CD4-positive, alpha-beta T cell (primary cell): ENCODE measurements around the gene IGF1R. TPM values are rescaled to one million over a fixed set of nuclear protein-coding genes. Genes with fewer than 3 reads are reported as not detected.

Experiments used
- ATAC-seq: fragments of 200-7000 bp; cut with Tn5 transposase; one replicate; pipeline ENCODE4 v1.10.0; 2022; ENCODE audit warnings: mild to moderate bottlenecking; ENCODE audit not compliant: poor library complexity
- CTCF ChIA-PET: fragments of 350-600 bp; sonication (Branson Sonifier 250); formaldehyde crosslinking; loops from one replicate; lab custom pipeline; 2021; ENCODE audit warnings: antibody characterized with exemption, inconsistent platforms; lab: Charles Lee
- POLR2A ChIA-PET: fragments of 350-600 bp; sonication (Branson Sonifier 250); formaldehyde crosslinking; loops from one replicate; lab custom pipeline; 2021; ENCODE audit warnings: antibody characterized with exemption, inconsistent platforms; lab: Charles Lee
- DNase-seq, 14 experiments: peaks; one replicate each; pipeline ENCODE4 v3.0.0-alpha.2; 2013 to 2020; ENCODE audit warnings: mixed read lengths in 2 of 14
- H3K27ac ChIP-seq, 2 donors: one replicate each; pipeline versions ENCODE4 v1.5.1 to v1.7.0; 2013; ENCODE audit warnings: low read length in 2 of 2, low read depth in 1 of 2, mild to moderate bottlenecking in 1 of 2
- H3K27me3 ChIP-seq, 2 experiments: 1 replicate in 1 of 2; 2 replicates in 1 of 2; pipeline versions ENCODE4 v1.6.1 to v1.7.0; 2013; ENCODE audit warnings: low read length in 2 of 2, control low read depth in 1 of 2, mild to moderate bottlenecking in 1 of 2, moderate library complexity in 1 of 2; ENCODE audit not compliant: insufficient read depth in 2 of 2, control insufficient read depth in 1 of 2
- H3K36me3 ChIP-seq: one replicate; pipeline ENCODE4 v1.6.1; 2013; ENCODE audit warnings: low read length, control low read depth; ENCODE audit not compliant: insufficient read depth
- H3K4me1 ChIP-seq: one replicate; pipeline ENCODE4 v1.6.1; 2013; ENCODE audit warnings: low read length, control low read depth; ENCODE audit not compliant: insufficient read depth
- H3K4me3 ChIP-seq: one replicate; pipeline ENCODE4 v1.5.1; 2013; ENCODE audit warnings: mild to moderate bottlenecking, low read length, moderate library complexity
- H3K9me3 ChIP-seq, 2 experiments: 1 replicate in 1 of 2; 2 replicates in 1 of 2; pipeline versions ENCODE4 v1.6.1 to v1.7.0; 2013; ENCODE audit warnings: low read length in 2 of 2, mild to moderate bottlenecking in 2 of 2, control low read depth in 1 of 2, moderate library complexity in 1 of 2; ENCODE audit not compliant: control insufficient read depth in 1 of 2, insufficient read depth in 1 of 2
- H3K27ac Mint-ChIP-seq: one replicate; pipeline ENCODE4 v1.8.0; 2020; ENCODE audit warnings: mixed read lengths
- H3K27me3 Mint-ChIP-seq: one replicate; pipeline ENCODE4 v1.8.0; 2021; ENCODE audit warnings: mixed read lengths
- H3K36me3 Mint-ChIP-seq: one replicate; pipeline ENCODE4 v1.8.0; 2021; ENCODE audit warnings: low read depth, mixed read lengths
- H3K4me1 Mint-ChIP-seq: one replicate; pipeline ENCODE4 v1.8.0; 2021; ENCODE audit warnings: low read depth, mixed read lengths
- H3K4me3 Mint-ChIP-seq: one replicate; pipeline ENCODE4 v1.8.0; 2020; ENCODE audit warnings: mild to moderate bottlenecking, mixed read lengths
- H3K9me3 Mint-ChIP-seq: one replicate; pipeline ENCODE4 v1.8.0; 2020; ENCODE audit warnings: mixed read lengths
- CTCF ChIP-seq: fragments of 200-600 bp; IDR thresholded peaks from one replicate; pipeline ENCODE4 v1.8.0; 2022; ENCODE audit warnings: antibody characterized with exemption, mild to moderate bottlenecking
- intact Hi-C, 2 experiments: fragments of 100-400 bp; cut with DNase I in 1 of 2; cut with micrococcal nuclease in 1 of 2; formaldehyde crosslinking; loops; one replicate each; pipeline versions ENCODE4 v1.15.1 to v1.9.0; 2023 to 2025; cut with DNase I, micrococcal nuclease
- total RNA-seq, 174 experiments: library from RNA in 2 of 174; stranded (reverse) in 2 of 174; gene quantifications; one replicate each; pipeline ENCODE4 v1.2.3 and lab custom pipeline; 2021 to 2026

IGF1R gene
- total RNA-seq, 2 experiments from 2014 or later, result 39.2 to 40.3 TPM

- ChIA-PET CTCF (no interaction called here), POLR2A (no interaction called here)
- DNase-seq (no peak), ATAC-seq (no peak)
- Histone ChIP-seq H3K36me3 (no peaks in the 10 kb centered on the region), H3K4me1 (peaks cover 46% of the 10 kb centered on the region), H3K4me3 (no peak overlapping the region), H3K27ac (no peak overlapping the region), H3K9me3 (peaks cover 4 to 7% of the 10 kb centered on the region in 2 experiments), H3K27me3 (no peaks in the 10 kb centered on the region)
- Mint-ChIP-seq H3K36me3 (peaks cover 26% of the 10 kb centered on the region), H3K27me3 (no peaks in the 10 kb centered on the region), H3K4me1 (peaks cover 81% of the 10 kb centered on the region), H3K27ac (peak overlapping the region; percentile 64), H3K4me3 (peak overlapping the region; percentile 39), H3K9me3 (peaks cover 2% of the 10 kb centered on the region)
- intact Hi-C loops, result no loop called here
- TF ChIP-seq CTCF, result no peak
Observed at GRCh38 chr15:98715401-98715800, 67.1 kb downstream of the IGF1R start.

GRCh38 chr15:98715890-98716443 lies 67.6 kb downstream of the IGF1R start:
- Histone ChIP-seq H3K27ac (no peak overlapping the region), H3K9me3 (peaks cover 4 to 7% of the 10 kb centered on the region in 2 experiments), H3K4me3 (no peak overlapping the region), H3K36me3 (no peaks in the 10 kb centered on the region), H3K27me3 (no peaks in the 10 kb centered on the region), H3K4me1 (peaks cover 49% of the 10 kb centered on the region)
- peak overlapping the region; percentile 64 for H3K27ac Mint-ChIP-seq
- peaks cover 86% of the 10 kb centered on the region for H3K4me1 Mint-ChIP-seq
- ChIA-PET POLR2A (interaction anchor here (0.6 to 0.7 kb wide), 2 partner anchors 30 to 62 kb away, joined by 3 read pairs; no protein-coding TSS in a partner anchor), CTCF (no interaction called here)
- H3K36me3 Mint-ChIP-seq, result peaks cover 20% of the 10 kb centered on the region
- peaks cover 2% of the 10 kb centered on the region for H3K9me3 Mint-ChIP-seq
- no peak for TF ChIP-seq CTCF
- peak; percentile 65 for ATAC-seq
- DNase-seq, result peak in 2 of 14 experiments; percentile 3 to 13
- H3K4me3 Mint-ChIP-seq, result peak overlapping the region; percentile 39
- intact Hi-C loops, result no loop called here
- H3K27me3 Mint-ChIP-seq, result no peaks in the 10 kb centered on the region

- CTCF ChIA-PET, result no interaction called here
- Histone ChIP-seq H3K27ac (no peak overlapping the region), H3K27me3 (no peaks in the 10 kb centered on the region), H3K9me3 (peaks cover 0 to 4% of the 10 kb centered on the region in 2 experiments), H3K36me3 (no peaks in the 10 kb centered on the region), H3K4me1 (peaks cover 53% of the 10 kb centered on the region), H3K4me3 (no peak overlapping the region)
- intact Hi-C loops, result no loop called here
- Mint-ChIP-seq H3K27ac (no peak overlapping the region), H3K9me3 (no peaks in the 10 kb centered on the region), H3K27me3 (no peaks in the 10 kb centered on the region), H3K4me3 (no peak overlapping the region), H3K36me3 (peaks cover 6% of the 10 kb centered on the region), H3K4me1 (peaks cover 93% of the 10 kb centered on the region)
- POLR2A ChIA-PET, result no interaction called here
- no peak for ATAC-seq
- no peak for TF ChIP-seq CTCF
- no peak for DNase-seq
Observed at GRCh38 chr15:98717371-98717770, 69.0 kb downstream of the IGF1R start.
